H1 (cell line): ENCODE measurements around the gene SPP1. TPM values are rescaled to one million over a fixed set of nuclear protein-coding genes. Genes with fewer than 3 reads are reported as not detected.

Experiments used
- ASH2L ChIP-seq: fragments of 200-600, 300-600 bp; sonication (generic); IDR thresholded peaks from one replicate; pipeline ENCODE4 v1.7.1; 2017; ENCODE audit warnings: low read length
- CREB1 ChIP-seq: IDR thresholded peaks from 2 replicates; pipeline ENCODE4 v1.6.1; 2012; ENCODE audit warnings: inconsistent platforms
- EZH2 ChIP-seq: fragments of 200-600 bp; sonication (generic); IDR thresholded peaks from 2 replicates; pipeline ENCODE4 v1.7.1; 2012; ENCODE audit warnings: low read depth, mild to moderate bottlenecking, moderate library complexity, low read length, inconsistent platforms; ENCODE audit not compliant: severe bottlenecking
- HDAC6 ChIP-seq: IDR thresholded peaks from one replicate; pipeline ENCODE4 v1.7.1; 2012; ENCODE audit warnings: low read depth, mild to moderate bottlenecking, inconsistent platforms, low read length, moderate library complexity
- MAFK ChIP-seq: IDR thresholded peaks from 2 replicates; pipeline ENCODE4 v1.6.1; 2012; ENCODE audit warnings: low read depth, mild to moderate bottlenecking, improper control_type of control experiment, low read length
- NRF1 ChIP-seq: IDR thresholded peaks from 2 replicates; pipeline ENCODE4 v1.6.1; 2011; ENCODE audit warnings: mild to moderate bottlenecking, low read depth, low read length, improper control_type of control experiment
- SP1 ChIP-seq: IDR thresholded peaks from 2 replicates; pipeline ENCODE4 v1.6.1; 2011; ENCODE audit warnings: low read depth, low read length
- TBP ChIP-seq: IDR thresholded peaks from 2 replicates; pipeline ENCODE4 v1.6.1; 2011; ENCODE audit warnings: low read depth, low read length, improper control_type of control experiment
- polyA plus RNA-seq, 7 experiments: library from polyadenylated mRNA; depleted of rRNA in 3 of 7; stranded (reverse) in 5 of 7; unstranded in 2 of 7; fragments of >200 nt in 5 of 7; fragments of 200-250 nt in 2 of 7; gene quantifications; 1 replicate in 5 of 7; 2 replicates in 1 of 7; 4 replicates in 1 of 7; pipeline versions ENCODE4 v1.2.1 to v1.2.3, GENCODE V29; 2011 to 2013; ENCODE audit warnings: missing spikeins in 2 of 7, mixed read lengths in 2 of 7
- total RNA-seq: library from RNA; stranded (reverse); fragmentation: NEBNext Ultra II Directional; extraction: Animal tissue kit (Norgen Biotek cat#: 25700); gene quantifications from 2 replicates; pipeline ENCODE4 v1.2.1, GENCODE V29; 2021
- TF ChIP-seq, protein P1 (sequence below): fragments of 300-600 bp; sonication (generic); IDR thresholded peaks from 2 replicates; pipeline ENCODE4 v1.7.1; 2012; ENCODE audit warnings: low read length, moderate library complexity, mild to moderate bottlenecking, inconsistent platforms; ENCODE audit not compliant: insufficient replicate concordance
- TF ChIP-seq, protein P2 (sequence below): IDR thresholded peaks from 2 replicates; pipeline ENCODE4 v1.6.1; 2012; ENCODE audit warnings: inconsistent platforms

The SPP1 gene
- total and polyA plus RNA-seq, 2 of the 8 experiments (the other 6 are each of a cell fraction or from before 2014, with no cell fraction given) = 13.7 to 26.5 TPM

DNA sequence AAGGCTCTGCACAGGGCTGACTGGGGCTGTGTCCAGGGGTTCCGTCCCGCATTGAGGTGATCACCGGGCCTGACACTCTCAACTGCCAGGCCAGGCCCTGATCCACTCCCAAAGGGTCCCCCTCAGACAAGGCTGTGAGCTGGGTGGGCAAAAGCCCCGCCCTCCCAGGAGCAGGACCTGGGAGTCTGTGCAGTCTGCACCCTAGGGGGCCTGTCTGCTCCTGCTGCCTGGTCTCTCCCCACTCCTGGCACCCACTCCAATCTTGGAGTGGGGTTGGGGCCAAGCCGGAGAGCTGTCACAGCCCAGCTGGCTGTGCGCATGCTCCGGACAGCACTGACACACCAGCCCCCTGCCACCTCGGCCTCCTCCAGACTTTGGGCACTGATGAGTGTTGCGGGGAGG lies 9.4 kb upstream of the SPP1 start (continued):
- TF ChIP-seq, protein P1, sequence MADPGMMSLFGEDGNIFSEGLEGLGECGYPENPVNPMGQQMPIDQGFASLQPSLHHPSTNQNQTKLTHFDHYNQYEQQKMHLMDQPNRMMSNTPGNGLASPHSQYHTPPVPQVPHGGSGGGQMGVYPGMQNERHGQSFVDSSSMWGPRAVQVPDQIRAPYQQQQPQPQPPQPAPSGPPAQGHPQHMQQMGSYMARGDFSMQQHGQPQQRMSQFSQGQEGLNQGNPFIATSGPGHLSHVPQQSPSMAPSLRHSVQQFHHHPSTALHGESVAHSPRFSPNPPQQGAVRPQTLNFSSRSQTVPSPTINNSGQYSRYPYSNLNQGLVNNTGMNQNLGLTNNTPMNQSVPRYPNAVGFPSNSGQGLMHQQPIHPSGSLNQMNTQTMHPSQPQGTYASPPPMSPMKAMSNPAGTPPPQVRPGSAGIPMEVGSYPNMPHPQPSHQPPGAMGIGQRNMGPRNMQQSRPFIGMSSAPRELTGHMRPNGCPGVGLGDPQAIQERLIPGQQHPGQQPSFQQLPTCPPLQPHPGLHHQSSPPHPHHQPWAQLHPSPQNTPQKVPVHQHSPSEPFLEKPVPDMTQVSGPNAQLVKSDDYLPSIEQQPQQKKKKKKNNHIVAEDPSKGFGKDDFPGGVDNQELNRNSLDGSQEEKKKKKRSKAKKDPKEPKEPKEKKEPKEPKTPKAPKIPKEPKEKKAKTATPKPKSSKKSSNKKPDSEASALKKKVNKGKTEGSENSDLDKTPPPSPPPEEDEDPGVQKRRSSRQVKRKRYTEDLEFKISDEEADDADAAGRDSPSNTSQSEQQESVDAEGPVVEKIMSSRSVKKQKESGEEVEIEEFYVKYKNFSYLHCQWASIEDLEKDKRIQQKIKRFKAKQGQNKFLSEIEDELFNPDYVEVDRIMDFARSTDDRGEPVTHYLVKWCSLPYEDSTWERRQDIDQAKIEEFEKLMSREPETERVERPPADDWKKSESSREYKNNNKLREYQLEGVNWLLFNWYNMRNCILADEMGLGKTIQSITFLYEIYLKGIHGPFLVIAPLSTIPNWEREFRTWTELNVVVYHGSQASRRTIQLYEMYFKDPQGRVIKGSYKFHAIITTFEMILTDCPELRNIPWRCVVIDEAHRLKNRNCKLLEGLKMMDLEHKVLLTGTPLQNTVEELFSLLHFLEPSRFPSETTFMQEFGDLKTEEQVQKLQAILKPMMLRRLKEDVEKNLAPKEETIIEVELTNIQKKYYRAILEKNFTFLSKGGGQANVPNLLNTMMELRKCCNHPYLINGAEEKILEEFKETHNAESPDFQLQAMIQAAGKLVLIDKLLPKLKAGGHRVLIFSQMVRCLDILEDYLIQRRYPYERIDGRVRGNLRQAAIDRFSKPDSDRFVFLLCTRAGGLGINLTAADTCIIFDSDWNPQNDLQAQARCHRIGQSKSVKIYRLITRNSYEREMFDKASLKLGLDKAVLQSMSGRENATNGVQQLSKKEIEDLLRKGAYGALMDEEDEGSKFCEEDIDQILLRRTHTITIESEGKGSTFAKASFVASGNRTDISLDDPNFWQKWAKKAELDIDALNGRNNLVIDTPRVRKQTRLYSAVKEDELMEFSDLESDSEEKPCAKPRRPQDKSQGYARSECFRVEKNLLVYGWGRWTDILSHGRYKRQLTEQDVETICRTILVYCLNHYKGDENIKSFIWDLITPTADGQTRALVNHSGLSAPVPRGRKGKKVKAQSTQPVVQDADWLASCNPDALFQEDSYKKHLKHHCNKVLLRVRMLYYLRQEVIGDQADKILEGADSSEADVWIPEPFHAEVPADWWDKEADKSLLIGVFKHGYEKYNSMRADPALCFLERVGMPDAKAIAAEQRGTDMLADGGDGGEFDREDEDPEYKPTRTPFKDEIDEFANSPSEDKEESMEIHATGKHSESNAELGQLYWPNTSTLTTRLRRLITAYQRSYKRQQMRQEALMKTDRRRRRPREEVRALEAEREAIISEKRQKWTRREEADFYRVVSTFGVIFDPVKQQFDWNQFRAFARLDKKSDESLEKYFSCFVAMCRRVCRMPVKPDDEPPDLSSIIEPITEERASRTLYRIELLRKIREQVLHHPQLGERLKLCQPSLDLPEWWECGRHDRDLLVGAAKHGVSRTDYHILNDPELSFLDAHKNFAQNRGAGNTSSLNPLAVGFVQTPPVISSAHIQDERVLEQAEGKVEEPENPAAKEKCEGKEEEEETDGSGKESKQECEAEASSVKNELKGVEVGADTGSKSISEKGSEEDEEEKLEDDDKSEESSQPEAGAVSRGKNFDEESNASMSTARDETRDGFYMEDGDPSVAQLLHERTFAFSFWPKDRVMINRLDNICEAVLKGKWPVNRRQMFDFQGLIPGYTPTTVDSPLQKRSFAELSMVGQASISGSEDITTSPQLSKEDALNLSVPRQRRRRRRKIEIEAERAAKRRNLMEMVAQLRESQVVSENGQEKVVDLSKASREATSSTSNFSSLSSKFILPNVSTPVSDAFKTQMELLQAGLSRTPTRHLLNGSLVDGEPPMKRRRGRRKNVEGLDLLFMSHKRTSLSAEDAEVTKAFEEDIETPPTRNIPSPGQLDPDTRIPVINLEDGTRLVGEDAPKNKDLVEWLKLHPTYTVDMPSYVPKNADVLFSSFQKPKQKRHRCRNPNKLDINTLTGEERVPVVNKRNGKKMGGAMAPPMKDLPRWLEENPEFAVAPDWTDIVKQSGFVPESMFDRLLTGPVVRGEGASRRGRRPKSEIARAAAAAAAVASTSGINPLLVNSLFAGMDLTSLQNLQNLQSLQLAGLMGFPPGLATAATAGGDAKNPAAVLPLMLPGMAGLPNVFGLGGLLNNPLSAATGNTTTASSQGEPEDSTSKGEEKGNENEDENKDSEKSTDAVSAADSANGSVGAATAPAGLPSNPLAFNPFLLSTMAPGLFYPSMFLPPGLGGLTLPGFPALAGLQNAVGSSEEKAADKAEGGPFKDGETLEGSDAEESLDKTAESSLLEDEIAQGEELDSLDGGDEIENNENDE = no peak
- TF ChIP-seq CREB1 (no peak), MAFK (no peak), ASH2L (no peak), NRF1 (no peak), SP1 (no peak), EZH2 (no peak), HDAC6 (no peak), TBP (no peak)
- TF ChIP-seq, protein P2, sequence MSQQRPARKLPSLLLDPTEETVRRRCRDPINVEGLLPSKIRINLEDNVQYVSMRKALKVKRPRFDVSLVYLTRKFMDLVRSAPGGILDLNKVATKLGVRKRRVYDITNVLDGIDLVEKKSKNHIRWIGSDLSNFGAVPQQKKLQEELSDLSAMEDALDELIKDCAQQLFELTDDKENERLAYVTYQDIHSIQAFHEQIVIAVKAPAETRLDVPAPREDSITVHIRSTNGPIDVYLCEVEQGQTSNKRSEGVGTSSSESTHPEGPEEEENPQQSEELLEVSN = no peak
- TF ChIP-seq, all 59 proteins: peak for 0
